Calu3 (cell line): ENCODE measurements around the gene FA2H. TPM values are rescaled to one million over a fixed set of nuclear protein-coding genes. Genes with fewer than 3 reads are reported as not detected.
A peak's percentile ranks its signal among the peaks of the same experiment; 100 is the strongest.

Experiments
- BruUV-seq: library from RNA; stranded (reverse); fragments of 400-500 nt; replicated peaks from 2 replicates; lab custom pipeline; 2021; lab: Mats Ljungman, UMichigan
- CTCF ChIA-PET: fragments of 300-600 bp; sonication (Branson Sonifier 250); formaldehyde crosslinking; loops from one replicate; lab custom pipeline; 2022; ENCODE audit warnings: antibody characterized with exemption; lab: Charles Lee
- DNase-seq: peaks from one replicate; pipeline ENCODE4 v3.0.0; 2022
- H3K27ac Mint-ChIP-seq: one replicate; pipeline ENCODE4 v1.8.0; 2022; ENCODE audit warnings: mixed read lengths; ENCODE audit not compliant: unreplicated experiment
- H3K27me3 Mint-ChIP-seq: one replicate; pipeline ENCODE4 v1.8.0; 2022; ENCODE audit warnings: mixed read lengths; ENCODE audit not compliant: unreplicated experiment
- H3K36me3 Mint-ChIP-seq: one replicate; pipeline ENCODE4 v1.8.0; 2022; ENCODE audit warnings: mild to moderate bottlenecking, moderate library complexity, mixed read lengths; ENCODE audit not compliant: insufficient read depth, unreplicated experiment
- H3K4me1 Mint-ChIP-seq: one replicate; pipeline ENCODE4 v1.8.0; 2022; ENCODE audit warnings: mild to moderate bottlenecking, low read depth, mixed read lengths; ENCODE audit not compliant: unreplicated experiment
- H3K4me3 Mint-ChIP-seq: one replicate; pipeline ENCODE4 v1.8.0; 2022; ENCODE audit warnings: mild to moderate bottlenecking, low read depth, moderate library complexity, mixed read lengths; ENCODE audit not compliant: unreplicated experiment
- H3K9me3 Mint-ChIP-seq: one replicate; pipeline ENCODE4 v1.8.0; 2022; ENCODE audit warnings: low read depth, mixed read lengths; ENCODE audit not compliant: unreplicated experiment
- CTCF ChIP-seq: fragments of 200-600 bp; IDR thresholded peaks from one replicate; pipeline ENCODE4 v1.8.0; 2022; ENCODE audit warnings: antibody characterized with exemption; ENCODE audit not compliant: unreplicated experiment
- intact Hi-C: fragments of 100-400 bp; cut with micrococcal nuclease; formaldehyde crosslinking; loops from one replicate; pipeline ENCODE4 v1.10.0; 2022; ENCODE audit not compliant: unreplicated experiment
- total RNA-seq: library from RNA; stranded (reverse); gene quantifications from 2 replicates; pipeline ENCODE4 v1.2.3, GENCODE V29; 2022

The FA2H gene
- total RNA-seq, 1 experiment from 2014 or later: 74.2 TPM

- Mint-ChIP-seq H3K9me3 (no peaks in the 10 kb centered on the region), H3K36me3 (peaks cover 62% of the 10 kb centered on the region), H3K27ac (no peak overlapping the region), H3K4me1 (peaks cover 68% of the 10 kb centered on the region), H3K4me3 (no peak overlapping the region), H3K27me3 (no peaks in the 10 kb centered on the region)
- no TSS peak for BruUV-seq
- CTCF ChIA-PET: no interaction called here
- no peak for DNase-seq
- no peak for TF ChIP-seq CTCF
- intact Hi-C loops: no loop called here
Observed at GRCh38 chr16:74756203-74756602, 18.4 kb downstream of the FA2H start.

DNA sequence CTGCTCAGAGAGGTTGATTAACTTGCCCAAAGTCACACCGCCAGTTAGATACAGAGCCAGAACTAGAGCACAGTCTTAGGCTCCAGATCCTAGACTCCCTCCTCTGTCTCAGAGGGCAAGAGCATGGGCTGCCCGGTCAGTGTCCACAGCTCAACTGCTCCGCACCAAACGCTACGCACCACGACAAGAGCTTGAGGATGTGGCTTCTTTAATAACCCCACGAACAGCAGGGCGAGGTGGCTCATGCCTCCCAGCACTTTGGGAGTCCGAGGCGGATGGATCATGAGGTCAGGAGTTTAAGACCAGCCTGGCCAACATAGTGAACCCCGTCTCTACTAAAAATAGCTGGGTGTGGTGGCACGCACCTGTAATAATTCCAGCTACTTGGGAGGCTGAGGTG is 21.4 kb downstream of the FA2H start:
- intact Hi-C loops: no loop called here
- no peak overlapping the region for H3K27ac Mint-ChIP-seq
- peaks cover 41% of the 10 kb centered on the region for H3K4me1 Mint-ChIP-seq
- CTCF ChIA-PET: no interaction called here
- H3K27me3 Mint-ChIP-seq: no peaks in the 10 kb centered on the region
- H3K4me3 Mint-ChIP-seq: no peak overlapping the region
- TF ChIP-seq CTCF: no peak
- peaks cover 40% of the 10 kb centered on the region for H3K36me3 Mint-ChIP-seq
- DNase-seq: no peak
- H3K9me3 Mint-ChIP-seq: no peaks in the 10 kb centered on the region
- no TSS peak for BruUV-seq

DNA sequence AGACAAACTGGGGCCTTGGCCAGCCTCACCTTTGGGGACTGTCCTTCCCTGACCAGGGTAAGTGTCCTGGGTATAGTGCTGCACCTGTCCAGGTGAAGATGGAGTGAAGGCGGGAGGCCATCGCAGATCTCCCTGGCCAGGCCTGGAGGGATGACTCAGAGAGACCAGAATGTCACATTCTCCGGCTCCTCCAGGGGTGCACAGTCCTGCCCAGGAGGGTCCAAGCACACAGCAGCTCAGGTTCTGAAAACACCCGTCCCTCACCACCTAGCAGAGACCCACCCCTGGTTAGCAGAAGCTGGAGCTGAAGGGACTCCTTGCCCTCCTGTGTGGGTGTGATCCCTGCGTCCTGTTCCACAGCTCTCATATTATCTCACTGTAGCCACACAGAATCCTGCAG is 21.9 kb downstream of the FA2H start:
- CTCF ChIA-PET: no interaction called here

GRCh38 chr16:74752258-74752657 is 22.4 kb downstream of the FA2H start:
- intact Hi-C loops: no loop called here
- Mint-ChIP-seq H3K4me1 (peaks cover 37% of the 10 kb centered on the region), H3K36me3 (peaks cover 35% of the 10 kb centered on the region), H3K27me3 (no peaks in the 10 kb centered on the region), H3K9me3 (no peaks in the 10 kb centered on the region), H3K27ac (peak overlapping the region; percentile 10), H3K4me3 (no peak overlapping the region)
- TF ChIP-seq CTCF: no peak
- CTCF ChIA-PET: no interaction called here
- BruUV-seq: no TSS peak
- DNase-seq: no peak

More for the DNA sequence above, 21.9 kb downstream of the FA2H start:
- Mint-ChIP-seq H3K4me3 (no peak overlapping the region), H3K27me3 (no peaks in the 10 kb centered on the region), H3K9me3 (no peaks in the 10 kb centered on the region), H3K36me3 (peaks cover 40% of the 10 kb centered on the region), H3K4me1 (peaks cover 37% of the 10 kb centered on the region), H3K27ac (peak overlapping the region; percentile 10)
- no peak for DNase-seq
- intact Hi-C loops: no loop called here
- no TSS peak for BruUV-seq
- no peak for TF ChIP-seq CTCF

DNA sequence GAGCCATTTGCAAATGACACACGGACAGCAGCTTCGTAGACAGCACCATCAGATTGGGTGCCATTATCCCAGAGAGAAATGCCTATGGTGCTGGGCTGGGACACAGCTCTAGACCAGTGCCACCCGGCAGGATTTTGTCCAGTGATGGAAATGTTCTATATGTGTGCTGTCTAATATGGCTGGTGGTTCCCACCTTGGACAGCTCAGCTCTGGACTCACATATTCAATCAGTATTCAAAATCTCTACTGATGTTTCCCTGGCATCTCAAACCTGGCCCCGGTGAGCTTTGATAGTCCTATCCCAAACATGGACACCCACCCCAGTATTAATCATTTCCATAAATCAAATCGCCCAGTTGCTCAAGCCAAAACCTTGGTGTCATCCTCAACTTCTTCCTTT is 23.0 kb downstream of the FA2H start:
- no peaks in the 10 kb centered on the region for H3K27me3 Mint-ChIP-seq
- H3K27ac Mint-ChIP-seq: no peak overlapping the region
- DNase-seq: no peak
- H3K9me3 Mint-ChIP-seq: no peaks in the 10 kb centered on the region
- BruUV-seq: no TSS peak
- H3K36me3 Mint-ChIP-seq: peaks cover 29% of the 10 kb centered on the region
- peaks cover 37% of the 10 kb centered on the region for H3K4me1 Mint-ChIP-seq
- H3K4me3 Mint-ChIP-seq: no peak overlapping the region
- intact Hi-C loops: no loop called here
- no peak for TF ChIP-seq CTCF
- CTCF ChIA-PET: no interaction called here
